Measurements from ENCODE around the gene BICDL2.

Gene BICDL2

GRCh38 chr16:3004781-3005284 is 31.9 kb downstream of the BICDL2 start:
- Mint-ChIP-seq H3K27me3 (ENCODE audit: low read depth) (peaks cover 73% of the 10 kb centered on the region), H3K36me3 (ENCODE audit: low read depth) (no peaks in the 10 kb centered on the region), H3K27ac (no peak overlapping the region), H3K4me1 (peaks cover 12% of the 10 kb centered on the region), H3K4me3 (peak overlapping the region; percentile 72 to 78 (median 73)), H3K9me3 (no peaks in the 10 kb centered on the region)
- TF ChIP-seq, protein P1, sequence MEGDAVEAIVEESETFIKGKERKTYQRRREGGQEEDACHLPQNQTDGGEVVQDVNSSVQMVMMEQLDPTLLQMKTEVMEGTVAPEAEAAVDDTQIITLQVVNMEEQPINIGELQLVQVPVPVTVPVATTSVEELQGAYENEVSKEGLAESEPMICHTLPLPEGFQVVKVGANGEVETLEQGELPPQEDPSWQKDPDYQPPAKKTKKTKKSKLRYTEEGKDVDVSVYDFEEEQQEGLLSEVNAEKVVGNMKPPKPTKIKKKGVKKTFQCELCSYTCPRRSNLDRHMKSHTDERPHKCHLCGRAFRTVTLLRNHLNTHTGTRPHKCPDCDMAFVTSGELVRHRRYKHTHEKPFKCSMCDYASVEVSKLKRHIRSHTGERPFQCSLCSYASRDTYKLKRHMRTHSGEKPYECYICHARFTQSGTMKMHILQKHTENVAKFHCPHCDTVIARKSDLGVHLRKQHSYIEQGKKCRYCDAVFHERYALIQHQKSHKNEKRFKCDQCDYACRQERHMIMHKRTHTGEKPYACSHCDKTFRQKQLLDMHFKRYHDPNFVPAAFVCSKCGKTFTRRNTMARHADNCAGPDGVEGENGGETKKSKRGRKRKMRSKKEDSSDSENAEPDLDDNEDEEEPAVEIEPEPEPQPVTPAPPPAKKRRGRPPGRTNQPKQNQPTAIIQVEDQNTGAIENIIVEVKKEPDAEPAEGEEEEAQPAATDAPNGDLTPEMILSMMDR (IDR thresholded peaks at IDR 0.05; ENCODE audit: unreplicated experiment in 3 of 3): no peak

DNA sequence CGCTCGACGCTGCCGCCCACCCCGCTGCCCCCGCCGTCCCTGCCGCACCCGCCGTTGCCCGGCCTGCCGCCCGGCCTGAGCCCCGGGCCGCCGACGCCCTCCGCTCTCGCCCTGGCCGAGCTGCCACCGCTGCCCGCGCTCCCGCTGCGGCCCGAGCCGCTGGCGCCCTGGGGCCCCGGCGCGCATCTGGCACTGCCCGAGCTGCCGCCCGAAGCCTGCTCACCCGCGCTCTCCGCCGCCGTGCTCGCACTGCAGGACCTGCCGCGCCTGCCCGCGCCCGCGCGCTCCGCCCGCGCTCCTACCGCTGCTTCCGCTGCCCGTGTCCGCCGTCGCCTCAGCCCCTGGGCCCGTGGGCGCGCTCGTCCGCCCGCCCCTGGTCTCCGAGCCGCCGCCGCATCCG is 32.4 kb downstream of the BICDL2 start:
- TF ChIP-seq, protein P1 (IDR thresholded peaks at IDR 0.05; ENCODE audit: unreplicated experiment in 3 of 3): no peak
- H3K27me3 Mint-ChIP-seq (ENCODE audit: low read depth): peaks cover 68% of the 10 kb centered on the region

GRCh38 chr16:3003582-3004270 is 33.0 kb downstream of the BICDL2 start:
- no peaks in the 10 kb centered on the region for H3K36me3 Mint-ChIP-seq (ENCODE audit: low read depth)
- TF ChIP-seq, protein P1 (IDR thresholded peaks at IDR 0.05; ENCODE audit: unreplicated experiment in 3 of 3): peak; percentile 12 to 52 (median 35)
- peaks cover 12% of the 10 kb centered on the region for H3K4me1 Mint-ChIP-seq
- H3K4me3 Mint-ChIP-seq: peak overlapping the region; percentile 76 to 83 (median 77)
- H3K27me3 Mint-ChIP-seq (ENCODE audit: low read depth): peaks cover 62% of the 10 kb centered on the region
- no peak overlapping the region for H3K27ac Mint-ChIP-seq
- H3K9me3 Mint-ChIP-seq: no peaks in the 10 kb centered on the region

More for the DNA sequence above, 32.4 kb downstream of the BICDL2 start:
- Mint-ChIP-seq H3K27ac (no peak overlapping the region), H3K36me3 (ENCODE audit: low read depth) (no peaks in the 10 kb centered on the region), H3K9me3 (no peaks in the 10 kb centered on the region), H3K4me1 (peaks cover 12% of the 10 kb centered on the region), H3K4me3 (no peak overlapping the region)

DNA sequence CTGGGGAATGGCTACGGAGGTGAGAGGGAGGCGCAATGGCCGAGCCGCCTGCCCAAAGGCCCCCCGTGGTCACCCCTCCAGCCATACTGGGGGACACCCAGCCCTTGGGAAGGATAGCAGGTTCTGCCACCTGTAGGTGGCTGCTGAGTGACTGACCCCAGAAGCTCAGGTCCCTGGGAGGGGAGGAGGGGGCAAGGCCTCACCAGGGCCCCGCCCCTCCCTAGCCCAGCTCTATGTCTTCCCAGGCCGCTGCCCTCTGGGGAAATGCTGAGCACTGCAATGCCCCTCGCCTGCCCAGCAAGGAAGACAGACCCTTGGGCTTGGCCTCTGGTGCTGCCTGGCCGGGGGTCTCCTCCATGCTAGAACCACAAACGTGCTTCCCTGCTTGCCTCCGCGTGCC is 35.4 kb downstream of the BICDL2 start:
- Mint-ChIP-seq H3K36me3 (ENCODE audit: low read depth) (no peaks in the 10 kb centered on the region), H3K9me3 (no peaks in the 10 kb centered on the region), H3K4me3 (no peak overlapping the region), H3K4me1 (no peaks in the 10 kb centered on the region), H3K27me3 (ENCODE audit: low read depth) (peaks cover 38% of the 10 kb centered on the region), H3K27ac (no peak overlapping the region)
- TF ChIP-seq, protein P1 (IDR thresholded peaks at IDR 0.05; ENCODE audit: unreplicated experiment in 3 of 3): no peak

GRCh38 chr16:3000540-3000939 is 36.2 kb downstream of the BICDL2 start:
- H3K4me1 Mint-ChIP-seq: no peaks in the 10 kb centered on the region
- TF ChIP-seq, protein P1 (IDR thresholded peaks at IDR 0.05; ENCODE audit: unreplicated experiment in 3 of 3): no peak
- H3K27ac Mint-ChIP-seq: no peak overlapping the region

DNA sequence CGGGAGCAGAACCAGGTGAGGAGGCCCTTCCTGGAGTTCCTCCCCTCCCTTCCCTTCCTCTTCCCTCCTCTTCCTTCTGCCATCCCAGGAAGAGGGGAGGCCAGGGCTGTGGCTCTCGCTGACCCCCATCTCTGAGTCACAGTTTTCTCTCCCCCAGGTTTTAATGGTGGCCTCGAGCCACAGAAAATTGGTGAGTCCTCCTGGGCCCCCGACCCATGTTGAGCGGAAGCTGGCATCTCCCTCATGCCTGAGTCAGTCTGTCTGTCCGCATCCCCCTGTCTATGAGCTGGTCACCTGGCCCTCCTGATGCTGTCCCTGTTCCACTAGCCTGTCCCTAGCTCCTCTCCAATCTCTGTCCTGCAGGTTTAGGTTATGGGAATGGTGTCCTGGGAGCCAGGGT is 36.8 kb downstream of the BICDL2 start:
- TF ChIP-seq, protein P1 (IDR thresholded peaks at IDR 0.05; ENCODE audit: unreplicated experiment in 3 of 3): no peak
- Mint-ChIP-seq H3K4me3 (no peak overlapping the region), H3K9me3 (no peaks in the 10 kb centered on the region), H3K36me3 (ENCODE audit: low read depth) (no peaks in the 10 kb centered on the region), H3K4me1 (no peaks in the 10 kb centered on the region), H3K27me3 (ENCODE audit: low read depth) (peaks cover 24% of the 10 kb centered on the region), H3K27ac (no peak overlapping the region)

More at GRCh38 chr16:3000540-3000939, 36.2 kb downstream of the BICDL2 start:
- no peaks in the 10 kb centered on the region for H3K36me3 Mint-ChIP-seq (ENCODE audit: low read depth)
- H3K9me3 Mint-ChIP-seq: no peaks in the 10 kb centered on the region
- no peak overlapping the region for H3K4me3 Mint-ChIP-seq
- peaks cover 30% of the 10 kb centered on the region for H3K27me3 Mint-ChIP-seq (ENCODE audit: low read depth)
